Tibial nerve (tissue), 4 donors: Measurements from ENCODE around the gene IL21R.

Source experiments
- EP300 ChIP-seq, 2 donors: sonication (generic); formaldehyde crosslinking; IDR thresholded peaks; one replicate each; pipeline ENCODE4 v1.6.1; 2017; ENCODE audit warnings: antibody characterized with exemption in 2 of 2, mild to moderate bottlenecking in 1 of 2
- TF ChIP-seq, protein P1 (sequence below), 5 experiments: fragments of 200-600 bp in 3 of 5; fragments of 450-650 bp in 2 of 5; sonication (generic) in 3 of 5; IDR thresholded peaks; one replicate each; pipeline ENCODE4 v1.5.1; 2016 to 2019; ENCODE audit warnings: antibody characterized with exemption in 5 of 5, mild to moderate bottlenecking in 3 of 5, moderate library complexity in 2 of 5

DNA sequence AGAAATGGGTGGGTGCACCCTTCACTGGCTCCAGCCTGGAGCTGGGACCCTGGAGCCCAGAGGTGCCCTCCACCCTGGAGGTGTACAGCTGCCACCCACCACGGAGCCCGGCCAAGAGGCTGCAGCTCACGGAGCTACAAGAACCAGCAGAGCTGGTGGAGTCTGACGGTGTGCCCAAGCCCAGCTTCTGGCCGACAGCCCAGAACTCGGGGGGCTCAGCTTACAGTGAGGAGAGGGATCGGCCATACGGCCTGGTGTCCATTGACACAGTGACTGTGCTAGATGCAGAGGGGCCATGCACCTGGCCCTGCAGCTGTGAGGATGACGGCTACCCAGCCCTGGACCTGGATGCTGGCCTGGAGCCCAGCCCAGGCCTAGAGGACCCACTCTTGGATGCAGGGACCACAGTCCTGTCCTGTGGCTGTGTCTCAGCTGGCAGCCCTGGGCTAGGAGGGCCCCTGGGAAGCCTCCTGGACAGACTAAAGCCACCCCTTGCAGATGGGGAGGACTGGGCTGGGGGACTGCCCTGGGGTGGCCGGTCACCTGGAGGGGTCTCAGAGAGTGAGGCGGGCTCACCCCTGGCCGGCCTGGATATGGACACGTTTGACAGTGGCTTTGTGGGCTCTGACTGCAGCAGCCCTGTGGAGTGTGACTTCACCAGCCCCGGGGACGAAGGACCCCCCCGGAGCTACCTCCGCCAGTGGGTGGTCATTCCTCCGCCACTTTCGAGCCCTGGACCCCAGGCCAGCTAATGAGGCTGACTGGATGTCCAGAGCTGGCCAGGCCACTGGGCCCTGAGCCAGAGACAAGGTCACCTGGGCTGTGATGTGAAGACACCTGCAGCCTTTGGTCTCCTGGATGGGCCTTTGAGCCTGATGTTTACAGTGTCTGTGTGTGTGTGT, 46.8 kb downstream of the IL21R start:
- TF ChIP-seq, protein P1, sequence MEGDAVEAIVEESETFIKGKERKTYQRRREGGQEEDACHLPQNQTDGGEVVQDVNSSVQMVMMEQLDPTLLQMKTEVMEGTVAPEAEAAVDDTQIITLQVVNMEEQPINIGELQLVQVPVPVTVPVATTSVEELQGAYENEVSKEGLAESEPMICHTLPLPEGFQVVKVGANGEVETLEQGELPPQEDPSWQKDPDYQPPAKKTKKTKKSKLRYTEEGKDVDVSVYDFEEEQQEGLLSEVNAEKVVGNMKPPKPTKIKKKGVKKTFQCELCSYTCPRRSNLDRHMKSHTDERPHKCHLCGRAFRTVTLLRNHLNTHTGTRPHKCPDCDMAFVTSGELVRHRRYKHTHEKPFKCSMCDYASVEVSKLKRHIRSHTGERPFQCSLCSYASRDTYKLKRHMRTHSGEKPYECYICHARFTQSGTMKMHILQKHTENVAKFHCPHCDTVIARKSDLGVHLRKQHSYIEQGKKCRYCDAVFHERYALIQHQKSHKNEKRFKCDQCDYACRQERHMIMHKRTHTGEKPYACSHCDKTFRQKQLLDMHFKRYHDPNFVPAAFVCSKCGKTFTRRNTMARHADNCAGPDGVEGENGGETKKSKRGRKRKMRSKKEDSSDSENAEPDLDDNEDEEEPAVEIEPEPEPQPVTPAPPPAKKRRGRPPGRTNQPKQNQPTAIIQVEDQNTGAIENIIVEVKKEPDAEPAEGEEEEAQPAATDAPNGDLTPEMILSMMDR (IDR thresholded peaks at IDR 0.05) = no peak
- no peak for TF ChIP-seq EP300 (IDR thresholded peaks at IDR 0.05)
